NCI-H226 (cell line): ENCODE data around the gene HLA-DPA1.

ENCODE experiments used
- DNase-seq: peaks from one replicate; pipeline ENCODE4 v3.0.0-alpha.2; 2015

The HLA-DPA1 gene

GRCh38 chr6:33014841-33015634 is 58.4 kb downstream of the HLA-DPA1 start:
- peak; percentile 28 for DNase-seq
